Epithelial cell of proximal tubule (primary cell): ENCODE results near the gene CELA3A. TPM values are rescaled to one million over a fixed set of nuclear protein-coding genes. Genes with fewer than 3 reads are reported as not detected.

Experiments
- DNase-seq: peaks from one replicate; pipeline ENCODE4 v3.0.0-alpha.2; 2011; ENCODE audit warnings: low read depth
- H3K4me3 ChIP-seq: 2 replicates; pipeline ENCODE4 v1.5.1; 2011; ENCODE audit warnings: low read depth, mild to moderate bottlenecking, low read length
- CTCF ChIP-seq: conservative IDR thresholded peaks from 2 replicates; pipeline ENCODE4 v1.5.1; 2012; ENCODE audit warnings: low read depth, mild to moderate bottlenecking, low read length
- total RNA-seq: library from RNA; depleted of rRNA; stranded (reverse); fragments of >200 nt; gene quantifications from 2 replicates; pipeline ENCODE4 v1.2.3, GENCODE V29; 2015

The CELA3A gene
- not detected in 2 replicates for total RNA-seq

- no peak within 1 kb of the TSS for H3K4me3 ChIP-seq
- DNase-seq, result no peak
- no peak for TF ChIP-seq CTCF
Measured at GRCh38 chr1:22001409-22001808, at the start of gene CELA3A. Gene CELA3A (plus strand): TSS chr1:22001657. CDS start chr1:22001675, 18 bp downstream.

GRCh38 chr1:21952786-21953520 is 48.5 kb upstream of the CELA3A start:
- H3K4me3 ChIP-seq, result no peak overlapping the region
- DNase-seq, result no peak
- peak; percentile 3 for TF ChIP-seq CTCF

- no peak for DNase-seq
- TF ChIP-seq CTCF, result no peak
- no peak overlapping the region for H3K4me3 ChIP-seq
Measured at GRCh38 chr1:21955058-21955457, 46.4 kb upstream of the CELA3A start.

GRCh38 chr1:21955501-21956281 is 45.8 kb upstream of the CELA3A start:
- no peak for DNase-seq
- H3K4me3 ChIP-seq, result no peak overlapping the region
- no peak for TF ChIP-seq CTCF

GRCh38 chr1:21956720-21957552 is 44.5 kb upstream of the CELA3A start:
- no peak for DNase-seq
- peak; percentile 17 for TF ChIP-seq CTCF
- H3K4me3 ChIP-seq, result no peak overlapping the region

- no peak for DNase-seq
- TF ChIP-seq CTCF, result no peak
- no peak overlapping the region for H3K4me3 ChIP-seq
Measured at GRCh38 chr1:21961337-21961736, 40.1 kb upstream of the CELA3A start.
